Lower lobe of right lung (tissue), 2 donors: Measurements from ENCODE around the gene HCLS1. TPM values are rescaled to one million over a fixed set of nuclear protein-coding genes. Genes with fewer than 3 reads are reported as not detected.

Source experiments
- ATAC-seq, 2 donors: fragments of 200-7000 bp; cut with Tn5 transposase; one replicate each; pipeline ENCODE4 v1.9.1; 2020 to 2022; ENCODE audit warnings: mild to moderate bottlenecking in 2 of 2, moderate library complexity in 2 of 2
- DNase-seq: peaks from one replicate; pipeline ENCODE4 v3.0.0-alpha.2; 2020
- H3K27ac ChIP-seq: fragments of 200-600 bp; one replicate; pipeline ENCODE4 v1.8.0; 2022
- H3K27me3 ChIP-seq: fragments of 200-600 bp; one replicate; pipeline ENCODE4 v1.8.0; 2022; ENCODE audit warnings: low read depth
- H3K36me3 ChIP-seq: fragments of 200-600 bp; one replicate; pipeline ENCODE4 v1.8.0; 2022; ENCODE audit warnings: mild to moderate bottlenecking
- H3K4me1 ChIP-seq: fragments of 200-600 bp; one replicate; pipeline ENCODE4 v1.8.0; 2022
- H3K4me3 ChIP-seq: fragments of 200-600 bp; one replicate; pipeline ENCODE4 v1.8.0; 2022; ENCODE audit warnings: mild to moderate bottlenecking
- H3K9me3 ChIP-seq: fragments of 200-600 bp; one replicate; pipeline ENCODE4 v1.8.0; 2022
- intact Hi-C: fragments of 100-400 bp; cut with DNase I; formaldehyde crosslinking; loops from one replicate; pipeline ENCODE4 v1.11.0; 2022
- total RNA-seq: library from RNA; stranded (reverse); fragmentation: NEBNext Ultra II Directional; extraction: Animal tissue kit (Norgen Biotek cat#: 25700); gene quantifications from one replicate; pipeline ENCODE4 v1.2.1, GENCODE V29; 2021
- TF ChIP-seq, protein P1 (sequence below): fragments of 200-600 bp; IDR thresholded peaks from one replicate; pipeline ENCODE4 v1.8.0; 2022; ENCODE audit warnings: antibody characterized with exemption, mild to moderate bottlenecking
- donor health status: DM: no; HTN: yes; CAD: no; lungs with severe emphysema.

HCLS1 gene
- total RNA-seq, 1 donor from 2014 or later, result 93.6 TPM

DNA sequence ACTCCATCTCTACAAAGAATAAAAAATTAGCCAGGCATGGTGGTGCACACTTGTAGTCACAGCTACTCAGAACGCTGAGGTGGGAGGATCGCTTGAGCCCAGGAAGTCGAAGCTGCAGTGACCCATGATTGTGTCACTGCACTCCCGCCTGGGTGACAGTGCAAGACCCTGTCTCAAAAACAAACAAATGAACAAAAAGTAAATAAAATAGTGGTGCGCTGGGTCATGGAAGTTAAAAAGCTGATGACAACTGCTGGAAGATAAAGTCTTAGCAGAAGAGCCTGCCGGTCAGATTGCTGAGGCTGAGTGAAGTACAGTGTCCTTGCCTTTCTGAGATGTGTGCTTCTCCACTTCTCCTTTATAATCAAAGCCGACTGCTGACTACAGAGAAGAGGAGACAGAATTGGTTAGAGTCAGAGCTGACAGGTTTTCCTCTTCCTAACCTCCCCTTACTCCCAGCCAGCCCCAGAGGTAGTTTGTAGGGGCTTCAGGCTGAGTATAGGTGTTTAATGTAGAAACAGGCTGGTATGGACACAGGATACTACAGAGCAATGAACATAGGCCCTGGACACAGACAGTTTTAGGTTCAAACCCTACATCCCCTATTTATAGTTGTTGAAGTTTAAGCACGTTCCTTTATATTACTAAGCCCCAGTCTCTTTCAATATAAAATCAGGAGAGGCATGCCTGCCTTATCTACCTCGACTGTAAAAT, 17.9 kb downstream of the HCLS1 start:
- intact Hi-C loops, result no loop called here
- Histone ChIP-seq H3K4me3 (no peak overlapping the region), H3K27ac (no peak overlapping the region), H3K4me1 (no peaks in the 10 kb centered on the region), H3K27me3 (no peaks in the 10 kb centered on the region), H3K9me3 (no peaks in the 10 kb centered on the region), H3K36me3 (peaks cover 34% of the 10 kb centered on the region)
- no peak for ATAC-seq
- DNase-seq, result no peak
- TF ChIP-seq, protein P1, sequence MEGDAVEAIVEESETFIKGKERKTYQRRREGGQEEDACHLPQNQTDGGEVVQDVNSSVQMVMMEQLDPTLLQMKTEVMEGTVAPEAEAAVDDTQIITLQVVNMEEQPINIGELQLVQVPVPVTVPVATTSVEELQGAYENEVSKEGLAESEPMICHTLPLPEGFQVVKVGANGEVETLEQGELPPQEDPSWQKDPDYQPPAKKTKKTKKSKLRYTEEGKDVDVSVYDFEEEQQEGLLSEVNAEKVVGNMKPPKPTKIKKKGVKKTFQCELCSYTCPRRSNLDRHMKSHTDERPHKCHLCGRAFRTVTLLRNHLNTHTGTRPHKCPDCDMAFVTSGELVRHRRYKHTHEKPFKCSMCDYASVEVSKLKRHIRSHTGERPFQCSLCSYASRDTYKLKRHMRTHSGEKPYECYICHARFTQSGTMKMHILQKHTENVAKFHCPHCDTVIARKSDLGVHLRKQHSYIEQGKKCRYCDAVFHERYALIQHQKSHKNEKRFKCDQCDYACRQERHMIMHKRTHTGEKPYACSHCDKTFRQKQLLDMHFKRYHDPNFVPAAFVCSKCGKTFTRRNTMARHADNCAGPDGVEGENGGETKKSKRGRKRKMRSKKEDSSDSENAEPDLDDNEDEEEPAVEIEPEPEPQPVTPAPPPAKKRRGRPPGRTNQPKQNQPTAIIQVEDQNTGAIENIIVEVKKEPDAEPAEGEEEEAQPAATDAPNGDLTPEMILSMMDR, result no peak

GRCh38 chr3:121641127-121641526, 19.6 kb downstream of the HCLS1 start:
- intact Hi-C loops, result no loop called here
- no peaks in the 10 kb centered on the region for H3K9me3 ChIP-seq
- TF ChIP-seq, protein P1, result no peak

DNA sequence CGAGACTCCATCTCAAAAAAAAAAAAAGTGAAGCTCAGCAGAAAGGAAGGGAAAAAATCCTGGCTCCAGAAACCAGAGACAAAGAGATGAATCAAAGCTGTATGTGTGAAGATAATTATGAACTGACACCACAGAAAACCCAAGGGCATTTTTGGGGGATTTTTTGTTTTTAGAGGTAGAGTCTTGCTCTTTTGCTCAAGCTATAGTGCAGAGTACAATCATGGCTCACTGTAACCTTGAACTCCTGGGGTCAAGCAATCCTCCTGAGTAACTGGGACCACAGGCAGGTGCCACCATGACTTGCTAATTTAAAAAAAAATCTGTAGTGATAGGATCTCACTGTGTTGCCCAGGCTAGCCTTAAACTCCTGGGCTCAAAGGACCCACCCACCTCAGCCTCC, 22.8 kb downstream of the HCLS1 start:
- H3K9me3 ChIP-seq, result no peaks in the 10 kb centered on the region
- H3K36me3 ChIP-seq, result peaks cover 41% of the 10 kb centered on the region
- no peaks in the 10 kb centered on the region for H3K4me1 ChIP-seq
- ATAC-seq (no peak), DNase-seq (no peak)
- H3K27me3 ChIP-seq, result no peaks in the 10 kb centered on the region
- intact Hi-C loops, result no loop called here
- TF ChIP-seq, protein P1, result no peak
- no peak overlapping the region for H3K27ac ChIP-seq
- H3K4me3 ChIP-seq, result no peak overlapping the region

More at GRCh38 chr3:121641127-121641526, 19.6 kb downstream of the HCLS1 start:
- DNase-seq (no peak), ATAC-seq (no peak)
- Histone ChIP-seq H3K36me3 (peaks cover 38% of the 10 kb centered on the region), H3K4me3 (no peak overlapping the region), H3K4me1 (no peaks in the 10 kb centered on the region), H3K27ac (no peak overlapping the region), H3K27me3 (no peaks in the 10 kb centered on the region)

DNA sequence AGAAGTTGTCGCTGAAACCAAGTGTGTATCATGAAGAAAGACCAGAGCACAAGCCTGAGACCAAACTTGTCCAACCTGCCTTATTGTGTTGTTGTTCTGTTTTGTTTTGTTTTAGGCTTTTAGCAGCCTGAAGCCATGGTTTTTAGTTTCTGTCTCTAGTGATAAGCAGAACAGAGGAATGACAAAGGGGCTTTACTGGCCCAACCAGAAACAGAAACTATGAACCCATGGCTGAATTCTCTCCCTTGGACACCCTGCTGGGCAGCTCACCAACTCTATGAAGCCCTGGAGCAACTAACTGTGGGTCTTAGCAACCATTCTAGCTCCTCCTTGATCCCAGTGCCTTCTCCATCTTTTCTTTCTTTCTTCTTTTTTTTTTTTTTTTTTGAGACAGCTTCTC, 30.3 kb downstream of the HCLS1 start:
- peaks cover 26% of the 10 kb centered on the region for H3K36me3 ChIP-seq
- no peaks in the 10 kb centered on the region for H3K9me3 ChIP-seq
- intact Hi-C loops, result no loop called here
- no peak overlapping the region for H3K4me3 ChIP-seq
- no peak overlapping the region for H3K27ac ChIP-seq
- TF ChIP-seq, protein P1, result no peak
- no peak for DNase-seq
- ATAC-seq, result no peak
- H3K27me3 ChIP-seq, result no peaks in the 10 kb centered on the region
- no peaks in the 10 kb centered on the region for H3K4me1 ChIP-seq

- H3K4me1 ChIP-seq, result no peaks in the 10 kb centered on the region
- intact Hi-C loops, result no loop called here
- TF ChIP-seq, protein P1, result no peak
- H3K4me3 ChIP-seq, result no peak overlapping the region
- H3K36me3 ChIP-seq, result peaks cover 25% of the 10 kb centered on the region
- H3K27ac ChIP-seq, result no peak overlapping the region
- no peaks in the 10 kb centered on the region for H3K27me3 ChIP-seq
- H3K9me3 ChIP-seq, result no peaks in the 10 kb centered on the region
- ATAC-seq (no peak), DNase-seq (no peak)
Observed at GRCh38 chr3:121629601-121630000, 31.1 kb downstream of the HCLS1 start.
